ENCODE measurements around the gene ANKS1A. TPM values are rescaled to one million over a fixed set of nuclear protein-coding genes. Genes with fewer than 3 reads are reported as not detected.

The ANKS1A gene
- total RNA-seq, 4 donors from 2014 or later: 12.1 to 31.8 (median 24.1) TPM

DNA sequence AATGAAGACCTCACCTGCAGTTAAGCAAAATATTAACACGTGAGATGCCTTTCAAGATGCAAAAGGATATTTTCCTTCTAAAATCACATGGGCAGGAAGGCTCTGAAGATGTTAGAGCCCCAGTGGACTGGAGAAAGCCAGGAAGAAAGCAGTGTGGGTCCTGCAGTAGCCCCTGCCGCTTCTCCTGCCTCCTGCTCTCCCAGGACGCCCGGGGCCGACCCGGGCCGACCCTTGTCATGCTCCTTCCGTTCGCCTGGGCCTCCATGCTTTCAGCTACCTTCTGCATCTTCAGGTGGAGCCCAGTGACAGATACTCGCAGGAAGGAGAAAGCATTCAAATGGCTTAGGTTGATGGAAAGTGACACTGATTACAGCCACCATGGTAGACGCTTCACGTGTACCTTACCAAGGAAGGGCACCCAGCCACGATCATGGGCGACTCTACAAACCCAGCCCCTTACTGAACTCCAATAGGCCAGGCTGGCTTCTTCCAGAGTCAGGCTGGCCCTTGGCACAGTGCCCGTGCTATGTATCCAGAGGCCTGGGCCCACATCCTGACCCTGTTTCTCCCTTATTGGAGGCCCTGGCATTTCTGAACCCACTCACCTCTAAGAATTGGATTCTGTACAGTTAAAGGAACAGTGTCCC, 183.1 kb downstream of the ANKS1A start:
- H3K4me1 ChIP-seq: no peaks in the 10 kb centered on the region
- TF ChIP-seq POLR2A (IDR thresholded peaks at IDR 0.05): no peak
- TF ChIP-seq, protein P1, sequence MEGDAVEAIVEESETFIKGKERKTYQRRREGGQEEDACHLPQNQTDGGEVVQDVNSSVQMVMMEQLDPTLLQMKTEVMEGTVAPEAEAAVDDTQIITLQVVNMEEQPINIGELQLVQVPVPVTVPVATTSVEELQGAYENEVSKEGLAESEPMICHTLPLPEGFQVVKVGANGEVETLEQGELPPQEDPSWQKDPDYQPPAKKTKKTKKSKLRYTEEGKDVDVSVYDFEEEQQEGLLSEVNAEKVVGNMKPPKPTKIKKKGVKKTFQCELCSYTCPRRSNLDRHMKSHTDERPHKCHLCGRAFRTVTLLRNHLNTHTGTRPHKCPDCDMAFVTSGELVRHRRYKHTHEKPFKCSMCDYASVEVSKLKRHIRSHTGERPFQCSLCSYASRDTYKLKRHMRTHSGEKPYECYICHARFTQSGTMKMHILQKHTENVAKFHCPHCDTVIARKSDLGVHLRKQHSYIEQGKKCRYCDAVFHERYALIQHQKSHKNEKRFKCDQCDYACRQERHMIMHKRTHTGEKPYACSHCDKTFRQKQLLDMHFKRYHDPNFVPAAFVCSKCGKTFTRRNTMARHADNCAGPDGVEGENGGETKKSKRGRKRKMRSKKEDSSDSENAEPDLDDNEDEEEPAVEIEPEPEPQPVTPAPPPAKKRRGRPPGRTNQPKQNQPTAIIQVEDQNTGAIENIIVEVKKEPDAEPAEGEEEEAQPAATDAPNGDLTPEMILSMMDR (IDR thresholded peaks at IDR 0.05): no peak
- no peaks in the 10 kb centered on the region for H3K36me3 ChIP-seq
- H3K9me3 ChIP-seq: no peaks in the 10 kb centered on the region
- H3K27ac ChIP-seq: no peak overlapping the region
- no peak for DNase-seq
- H3K27me3 ChIP-seq: no peaks in the 10 kb centered on the region
- no peak overlapping the region for H3K4me3 ChIP-seq
- intact Hi-C loops (cut with DNase I; ENCODE audit: low total_unique reads): no loop called here

DNA sequence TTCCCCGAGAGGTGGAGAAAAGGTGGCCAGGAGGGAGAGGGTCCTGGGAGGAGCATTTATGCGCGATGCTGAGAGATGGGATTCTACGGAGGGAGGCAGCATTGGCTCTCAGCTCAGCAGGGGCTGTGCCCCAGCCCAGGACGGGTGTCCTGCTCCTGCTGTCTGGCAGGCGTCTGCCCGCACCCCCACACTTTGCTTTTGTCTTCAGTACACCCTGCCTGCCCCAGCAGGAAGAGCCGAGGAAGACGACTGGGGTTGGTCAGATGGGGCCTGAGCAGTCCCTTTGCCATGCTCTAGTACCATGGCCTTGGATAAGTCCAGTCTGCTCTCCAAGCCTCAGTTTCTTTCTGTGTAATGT, 183.6 kb downstream of the ANKS1A start:
- no peak overlapping the region for H3K27ac ChIP-seq
- TF ChIP-seq, protein P1 (IDR thresholded peaks at IDR 0.05): no peak
- no peak for TF ChIP-seq POLR2A (IDR thresholded peaks at IDR 0.05)
- intact Hi-C loops (cut with DNase I; ENCODE audit: low total_unique reads): no loop called here
- H3K36me3 ChIP-seq: no peaks in the 10 kb centered on the region
- H3K9me3 ChIP-seq: no peaks in the 10 kb centered on the region
- no peak for DNase-seq
- H3K4me3 ChIP-seq: no peak overlapping the region
- H3K4me1 ChIP-seq: no peaks in the 10 kb centered on the region
- H3K27me3 ChIP-seq: no peaks in the 10 kb centered on the region

DNA sequence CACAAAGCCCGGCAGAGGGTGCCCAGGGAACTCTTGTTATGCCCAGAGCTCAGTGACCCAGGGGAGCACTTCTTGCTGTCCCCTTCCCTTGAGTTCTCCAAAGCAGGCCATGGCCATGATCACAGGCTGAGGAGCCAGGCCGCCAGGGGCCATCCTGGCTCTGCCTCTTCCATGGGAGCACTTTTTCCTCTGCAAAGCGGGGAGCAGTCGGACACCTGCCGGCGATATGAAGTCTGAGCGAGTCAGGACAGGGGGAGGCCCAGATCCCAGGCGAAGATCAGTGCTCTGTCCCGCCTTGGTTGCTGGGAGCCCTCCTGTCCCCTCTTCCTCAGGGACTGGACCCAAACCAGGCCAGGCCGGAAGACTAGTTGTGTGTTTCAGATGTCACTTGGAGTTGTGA, 184.2 kb downstream of the ANKS1A start:
- DNase-seq: no peak

DNA sequence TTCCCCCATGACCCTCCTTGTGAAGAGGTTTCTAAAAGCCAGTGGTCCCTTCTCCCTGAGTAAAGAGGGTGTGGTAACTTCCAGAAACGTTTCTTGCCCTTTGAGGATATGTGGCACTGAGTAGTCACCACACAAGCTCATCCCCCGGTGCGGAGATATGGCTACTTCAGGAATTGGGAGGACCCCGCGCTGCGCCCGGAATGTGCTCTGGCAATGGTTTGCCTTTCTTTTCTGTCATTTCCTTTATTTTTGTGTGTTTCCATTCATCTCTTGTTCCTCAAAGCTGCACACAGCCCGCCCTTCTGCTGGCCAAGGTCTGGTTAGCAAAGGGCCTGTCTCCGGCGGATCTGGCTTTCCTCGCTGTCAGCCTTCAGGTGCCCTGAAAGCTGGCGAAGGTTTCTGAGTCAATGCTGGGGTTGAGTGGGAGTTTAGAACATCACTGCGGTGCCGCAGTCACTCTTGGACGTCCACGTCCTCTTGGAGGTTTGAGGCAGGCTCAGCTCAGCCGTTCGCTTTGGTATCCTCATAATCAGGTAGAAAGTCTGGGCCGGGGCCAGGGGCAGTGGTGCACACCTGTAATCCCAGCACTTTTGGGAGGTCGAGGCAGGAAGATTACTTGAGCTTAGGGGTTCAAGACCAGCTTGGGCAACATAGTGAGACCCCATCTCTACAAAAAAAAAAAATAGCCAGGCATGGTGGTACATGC, 184.9 kb downstream of the ANKS1A start:
- no peak overlapping the region for H3K27ac ChIP-seq
- no peaks in the 10 kb centered on the region for H3K4me1 ChIP-seq
- DNase-seq: no peak
- no peak overlapping the region for H3K4me3 ChIP-seq
- no peak for TF ChIP-seq POLR2A (IDR thresholded peaks at IDR 0.05)
- TF ChIP-seq, protein P1 (IDR thresholded peaks at IDR 0.05): no peak
- H3K36me3 ChIP-seq: no peaks in the 10 kb centered on the region
- H3K27me3 ChIP-seq: no peaks in the 10 kb centered on the region
- intact Hi-C loops (cut with DNase I; ENCODE audit: low total_unique reads): no loop called here
- H3K9me3 ChIP-seq: no peaks in the 10 kb centered on the region

More for the DNA sequence above, 184.2 kb downstream of the ANKS1A start:
- H3K4me3 ChIP-seq: no peak overlapping the region
- no peak for TF ChIP-seq POLR2A (IDR thresholded peaks at IDR 0.05)
- TF ChIP-seq, protein P1 (IDR thresholded peaks at IDR 0.05): no peak
- no peaks in the 10 kb centered on the region for H3K27me3 ChIP-seq
- H3K4me1 ChIP-seq: no peaks in the 10 kb centered on the region
- no peak overlapping the region for H3K27ac ChIP-seq
- intact Hi-C loops (cut with DNase I; ENCODE audit: low total_unique reads): no loop called here
- H3K9me3 ChIP-seq: no peaks in the 10 kb centered on the region
- no peaks in the 10 kb centered on the region for H3K36me3 ChIP-seq

DNA sequence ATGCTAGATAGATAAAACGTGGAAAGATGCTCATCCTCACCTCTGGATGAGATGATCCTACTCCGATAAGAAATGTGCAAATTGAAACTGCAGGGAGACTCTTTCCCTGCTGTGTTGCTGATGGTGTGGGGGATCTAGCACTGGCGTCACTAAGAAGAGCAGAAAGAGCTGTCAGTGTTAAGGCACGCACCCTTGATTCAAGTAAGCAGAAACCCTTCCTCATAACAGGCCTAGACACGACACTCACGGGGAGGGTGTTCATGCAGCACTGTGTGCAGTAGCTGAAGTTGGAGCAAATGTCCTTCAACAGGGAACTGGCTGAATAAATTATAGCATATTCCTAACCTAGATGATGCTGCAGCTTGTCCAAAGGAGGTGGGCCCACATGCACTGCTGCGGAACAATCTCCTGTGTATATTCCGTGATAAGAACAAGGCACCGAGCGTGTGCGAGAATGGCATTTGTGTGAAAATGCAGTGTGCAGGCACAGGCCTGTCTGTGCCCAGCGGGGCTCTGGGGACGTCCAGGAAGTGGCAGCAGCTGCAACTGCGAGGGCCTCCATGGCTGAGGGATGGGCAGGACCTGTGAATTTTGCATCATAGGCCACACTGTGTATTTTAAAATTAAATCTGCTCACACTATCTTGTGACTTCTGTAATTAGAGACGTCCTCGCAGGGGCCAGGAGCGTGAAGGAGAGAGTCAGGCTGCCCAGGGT, 188.1 kb downstream of the ANKS1A start:
- Histone ChIP-seq H3K36me3 (no peaks in the 10 kb centered on the region), H3K9me3 (no peaks in the 10 kb centered on the region), H3K4me3 (no peak overlapping the region), H3K27me3 (no peaks in the 10 kb centered on the region), H3K27ac (no peak overlapping the region), H3K4me1 (no peaks in the 10 kb centered on the region)
- DNase-seq: no peak
- TF ChIP-seq, protein P1 (IDR thresholded peaks at IDR 0.05): no peak
- no peak for TF ChIP-seq POLR2A (IDR thresholded peaks at IDR 0.05)
- intact Hi-C loops (cut with DNase I; ENCODE audit: low total_unique reads): no loop called here
